ENCODE measurements around the gene PHAF1. TPM values are rescaled to one million over a fixed set of nuclear protein-coding genes. Genes with fewer than 3 reads are reported as not detected.

PHAF1 gene
- total and polyA plus RNA-seq, 2 donors (not counting 1 experiment from before 2014, with no cell fraction given): 18.3 to 21.5 TPM

- TF ChIP-seq, protein P1, sequence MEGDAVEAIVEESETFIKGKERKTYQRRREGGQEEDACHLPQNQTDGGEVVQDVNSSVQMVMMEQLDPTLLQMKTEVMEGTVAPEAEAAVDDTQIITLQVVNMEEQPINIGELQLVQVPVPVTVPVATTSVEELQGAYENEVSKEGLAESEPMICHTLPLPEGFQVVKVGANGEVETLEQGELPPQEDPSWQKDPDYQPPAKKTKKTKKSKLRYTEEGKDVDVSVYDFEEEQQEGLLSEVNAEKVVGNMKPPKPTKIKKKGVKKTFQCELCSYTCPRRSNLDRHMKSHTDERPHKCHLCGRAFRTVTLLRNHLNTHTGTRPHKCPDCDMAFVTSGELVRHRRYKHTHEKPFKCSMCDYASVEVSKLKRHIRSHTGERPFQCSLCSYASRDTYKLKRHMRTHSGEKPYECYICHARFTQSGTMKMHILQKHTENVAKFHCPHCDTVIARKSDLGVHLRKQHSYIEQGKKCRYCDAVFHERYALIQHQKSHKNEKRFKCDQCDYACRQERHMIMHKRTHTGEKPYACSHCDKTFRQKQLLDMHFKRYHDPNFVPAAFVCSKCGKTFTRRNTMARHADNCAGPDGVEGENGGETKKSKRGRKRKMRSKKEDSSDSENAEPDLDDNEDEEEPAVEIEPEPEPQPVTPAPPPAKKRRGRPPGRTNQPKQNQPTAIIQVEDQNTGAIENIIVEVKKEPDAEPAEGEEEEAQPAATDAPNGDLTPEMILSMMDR (conservative IDR thresholded peaks at IDR 0.05 in 1 of 2, IDR thresholded peaks at IDR 0.05 in 1 of 2; ENCODE audit: low read depth in 1 of 2, low read length in 2 of 2): no peak
- peak; percentile 23 for TF ChIP-seq EZH2 (IDR thresholded peaks at IDR 0.05; ENCODE audit: low read length, missing control alignments)
- no peak overlapping the region for H3K9ac ChIP-seq (ENCODE audit: insufficient read depth, low read length)
- H3K4me2 ChIP-seq (ENCODE audit: extremely low read depth, insufficient read depth, low read length): no peak overlapping the region
- no peaks in the 10 kb centered on the region for H3K9me3 ChIP-seq (ENCODE audit: control insufficient read depth, insufficient read depth, low read depth, low read length)
- no peaks in the 10 kb centered on the region for H3K79me2 ChIP-seq (ENCODE audit: control insufficient read depth, insufficient read depth, low read length)
- no peaks in the 10 kb centered on the region for H4K20me1 ChIP-seq (ENCODE audit: control insufficient read depth, extremely low read depth, insufficient read depth, low read length)
- peak in 1 of 2 donors; percentile 15 for DNase-seq (ENCODE audit: low read depth in 2 of 2)
- H3K4me3 ChIP-seq (replicated peaks in 1 of 4; ENCODE audit: control extremely low read depth in 1 of 4, insufficient read depth in 1 of 4, low read depth in 3 of 4, low read length in 4 of 4): peak overlapping the region in 1 of 4 experiments; percentile 48
- H3K27me3 ChIP-seq (ENCODE audit: control insufficient read depth, insufficient read depth, low read length): peaks cover 2% of the 10 kb centered on the region
- peaks cover 3% of the 10 kb centered on the region for H3K36me3 ChIP-seq (ENCODE audit: control insufficient read depth, insufficient read depth, low read length)
- no peak overlapping the region for H3K27ac ChIP-seq (ENCODE audit: insufficient read depth, low read length)
- no peak overlapping the region for H2AFZ ChIP-seq (ENCODE audit: low read length)
- H3K4me1 ChIP-seq (ENCODE audit: control insufficient read depth, extremely low read depth, insufficient read depth, low read length): peaks cover 12% of the 10 kb centered on the region
Observed at GRCh38 chr16:67165121-67166078, 55.7 kb downstream of the PHAF1 start.

GRCh38 chr16:67166110-67166547 lies 56.4 kb downstream of the PHAF1 start:
- TF ChIP-seq EZH2 (IDR thresholded peaks at IDR 0.05; ENCODE audit: low read length, missing control alignments): peak; percentile 12
- TF ChIP-seq, protein P1 (conservative IDR thresholded peaks at IDR 0.05 in 1 of 2, IDR thresholded peaks at IDR 0.05 in 1 of 2; ENCODE audit: low read depth in 1 of 2, low read length in 2 of 2): no peak

DNA sequence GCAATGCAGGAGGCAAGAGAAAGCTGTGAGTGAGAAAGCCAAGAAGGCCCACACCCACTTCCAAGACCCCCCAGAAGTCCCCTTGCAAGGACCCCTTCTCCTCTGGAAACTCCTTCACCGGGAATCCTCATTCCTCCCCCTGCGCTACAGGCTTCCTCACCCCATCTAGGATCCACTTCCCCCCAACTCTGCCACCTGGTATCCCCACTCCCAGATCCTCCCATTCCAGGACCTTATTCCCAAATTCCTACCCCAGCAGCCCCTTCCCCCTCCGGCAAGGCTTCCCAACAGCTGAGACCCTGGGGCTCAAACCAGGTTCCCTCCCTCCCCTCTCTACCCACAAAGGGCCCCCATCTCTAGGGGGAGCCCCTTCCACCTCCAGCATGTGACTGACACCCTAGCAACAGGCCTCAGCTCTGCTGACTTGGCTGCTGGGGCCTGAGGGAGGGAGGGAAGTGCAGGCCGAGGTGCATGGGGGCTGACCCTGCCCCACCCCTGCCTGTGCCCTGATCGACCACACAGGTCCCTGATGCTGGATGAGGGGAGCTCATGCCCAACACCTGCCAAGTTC lies 56.9 kb downstream of the PHAF1 start:
- H3K9ac ChIP-seq (ENCODE audit: insufficient read depth, low read length): no peak overlapping the region
- no peak overlapping the region for H3K4me2 ChIP-seq (ENCODE audit: extremely low read depth, insufficient read depth, low read length)
- H3K9me3 ChIP-seq (ENCODE audit: control insufficient read depth, insufficient read depth, low read depth, low read length): no peaks in the 10 kb centered on the region
- no peaks in the 10 kb centered on the region for H4K20me1 ChIP-seq (ENCODE audit: control insufficient read depth, extremely low read depth, insufficient read depth, low read length)
- no peaks in the 10 kb centered on the region for H3K79me2 ChIP-seq (ENCODE audit: control insufficient read depth, insufficient read depth, low read length)
- H3K4me1 ChIP-seq (ENCODE audit: control insufficient read depth, extremely low read depth, insufficient read depth, low read length): peaks cover 16% of the 10 kb centered on the region
- H3K4me3 ChIP-seq (replicated peaks in 1 of 4; ENCODE audit: control extremely low read depth in 1 of 4, insufficient read depth in 1 of 4, low read depth in 3 of 4, low read length in 4 of 4): no peak overlapping the region
- no peak for DNase-seq (ENCODE audit: low read depth in 2 of 2)
- no peak overlapping the region for H2AFZ ChIP-seq (ENCODE audit: low read length)
- H3K27ac ChIP-seq (ENCODE audit: insufficient read depth, low read length): no peak overlapping the region
- H3K27me3 ChIP-seq (ENCODE audit: control insufficient read depth, insufficient read depth, low read length): peaks cover 2% of the 10 kb centered on the region
- H3K36me3 ChIP-seq (ENCODE audit: control insufficient read depth, insufficient read depth, low read length): no peaks in the 10 kb centered on the region
- no peak for TF ChIP-seq EZH2 (IDR thresholded peaks at IDR 0.05; ENCODE audit: low read length, missing control alignments)
- TF ChIP-seq, protein P1 (conservative IDR thresholded peaks at IDR 0.05 in 1 of 2, IDR thresholded peaks at IDR 0.05 in 1 of 2; ENCODE audit: low read depth in 1 of 2, low read length in 2 of 2): no peak

More at GRCh38 chr16:67166110-67166547, 56.4 kb downstream of the PHAF1 start:
- H3K4me1 ChIP-seq (ENCODE audit: control insufficient read depth, extremely low read depth, insufficient read depth, low read length): peaks cover 17% of the 10 kb centered on the region
- H3K9ac ChIP-seq (ENCODE audit: insufficient read depth, low read length): no peak overlapping the region
- H3K9me3 ChIP-seq (ENCODE audit: control insufficient read depth, insufficient read depth, low read depth, low read length): no peaks in the 10 kb centered on the region
- no peaks in the 10 kb centered on the region for H3K79me2 ChIP-seq (ENCODE audit: control insufficient read depth, insufficient read depth, low read length)
- no peak overlapping the region for H2AFZ ChIP-seq (ENCODE audit: low read length)
- H3K27ac ChIP-seq (ENCODE audit: insufficient read depth, low read length): no peak overlapping the region
- DNase-seq (ENCODE audit: low read depth in 2 of 2): no peak
- H3K27me3 ChIP-seq (ENCODE audit: control insufficient read depth, insufficient read depth, low read length): peaks cover 2% of the 10 kb centered on the region
- H3K36me3 ChIP-seq (ENCODE audit: control insufficient read depth, insufficient read depth, low read length): peaks cover 3% of the 10 kb centered on the region
- no peak overlapping the region for H3K4me3 ChIP-seq (replicated peaks in 1 of 4; ENCODE audit: control extremely low read depth in 1 of 4, insufficient read depth in 1 of 4, low read depth in 3 of 4, low read length in 4 of 4)
- H3K4me2 ChIP-seq (ENCODE audit: extremely low read depth, insufficient read depth, low read length): no peak overlapping the region
- H4K20me1 ChIP-seq (ENCODE audit: control insufficient read depth, extremely low read depth, insufficient read depth, low read length): no peaks in the 10 kb centered on the region
